IPS-15b (cell line): Measurements from ENCODE around the gene DHX16.
"Not testable (repeated sequence)": the region's sequence is repeated elsewhere in the genome, so short reads cannot be mapped to it uniquely, and the experiment has no call there.

ENCODE experiments used
- H3K27me3 ChIP-seq: one replicate; pipeline ENCODE4 v1.6.1; 2013; ENCODE audit warnings: low read length; ENCODE audit not compliant: control insufficient read depth, insufficient read depth
- H3K36me3 ChIP-seq: one replicate; pipeline ENCODE4 v1.6.1; 2013; ENCODE audit warnings: low read length; ENCODE audit not compliant: control insufficient read depth, insufficient read depth
- H3K4me1 ChIP-seq: one replicate; pipeline ENCODE4 v1.6.1; 2013; ENCODE audit warnings: mild to moderate bottlenecking, low read length; ENCODE audit not compliant: control insufficient read depth, insufficient read depth
- H3K4me3 ChIP-seq: one replicate; pipeline ENCODE4 v1.5.1; 2013; ENCODE audit warnings: low read depth, low read length
- H3K9ac ChIP-seq: one replicate; pipeline ENCODE4 v1.6.1; 2013; ENCODE audit warnings: low read depth, mild to moderate bottlenecking, low read length
- H3K9me3 ChIP-seq: one replicate; pipeline ENCODE4 v1.6.1; 2013; ENCODE audit warnings: mild to moderate bottlenecking, low read length; ENCODE audit not compliant: control insufficient read depth, insufficient read depth

The DHX16 gene

DNA sequence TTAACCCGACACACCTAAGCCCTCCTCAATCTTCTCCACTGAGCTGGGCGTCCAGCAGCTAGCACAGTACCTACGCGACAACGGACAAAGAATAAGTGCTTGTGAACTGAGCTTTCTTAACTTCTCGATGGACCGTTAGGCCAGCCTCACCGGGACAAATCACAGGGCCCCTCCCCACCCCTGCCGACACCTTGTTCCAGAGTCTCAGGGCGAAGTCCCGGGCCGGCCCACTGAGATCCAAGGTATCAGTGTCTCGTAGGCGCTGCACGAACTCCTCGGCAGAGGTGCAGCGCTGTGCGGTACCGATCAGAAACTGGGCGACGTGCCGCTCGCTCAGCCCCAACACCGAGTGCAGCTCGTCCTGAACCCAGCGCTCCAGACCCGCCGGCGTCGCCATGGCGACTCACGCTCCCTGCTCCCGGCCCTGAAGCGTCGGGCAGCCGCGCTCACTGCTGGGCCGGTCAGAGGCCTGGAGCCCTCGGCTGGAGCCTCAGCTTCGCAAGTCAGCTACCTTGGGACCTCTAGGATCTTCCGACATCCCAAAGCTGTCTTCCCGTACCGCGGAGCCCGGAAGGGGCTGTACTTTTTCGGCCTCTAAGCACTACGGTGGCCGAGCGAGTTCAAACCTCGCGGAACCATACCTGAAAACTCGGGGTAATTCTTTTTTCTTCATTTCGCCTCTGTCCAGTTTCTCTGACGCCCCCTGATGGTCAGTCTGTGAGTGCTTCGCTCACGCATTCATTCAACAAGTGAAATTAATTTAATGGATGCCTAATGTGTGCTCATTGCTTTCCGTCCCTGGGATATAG, at the start of gene DHX16:
Gene DHX16 (minus strand): TSS at position 562 of the 809 bp plus-strand sequence. CDS start 165 bp downstream, at position 397.
- Histone ChIP-seq H3K4me3 (peak within 1 kb of the TSS; percentile 95), H3K9ac (peak within 1 kb of the TSS; percentile 66), H3K4me1 (no peaks in the 10 kb centered on the region), H3K27me3 (no peaks in the 10 kb centered on the region), H3K9me3 (no peaks in the 10 kb centered on the region), H3K36me3 (peaks cover 15% of the 10 kb centered on the region)

DNA sequence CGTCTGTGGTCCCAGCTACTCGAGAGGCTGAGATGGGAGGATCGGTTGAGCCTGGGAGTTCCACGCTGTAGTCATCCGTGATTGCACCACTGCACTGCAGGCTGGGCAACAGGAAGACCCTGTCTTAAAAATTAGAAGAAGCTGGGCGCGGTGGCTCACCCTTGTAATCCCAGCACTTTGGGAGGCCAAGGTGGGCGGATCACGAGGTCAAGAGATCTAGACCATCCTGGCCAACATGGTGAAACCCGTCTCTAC, 49.1 kb upstream of the DHX16 start:
- Histone ChIP-seq H3K36me3 (peaks cover 36% of the 10 kb centered on the region), H3K4me3 (peak overlapping the region; percentile 97), H3K9ac (peak overlapping the region; percentile 97)
- not testable (repeated sequence) for H3K27me3 ChIP-seq, H3K4me1 ChIP-seq, H3K9me3 ChIP-seq

DNA sequence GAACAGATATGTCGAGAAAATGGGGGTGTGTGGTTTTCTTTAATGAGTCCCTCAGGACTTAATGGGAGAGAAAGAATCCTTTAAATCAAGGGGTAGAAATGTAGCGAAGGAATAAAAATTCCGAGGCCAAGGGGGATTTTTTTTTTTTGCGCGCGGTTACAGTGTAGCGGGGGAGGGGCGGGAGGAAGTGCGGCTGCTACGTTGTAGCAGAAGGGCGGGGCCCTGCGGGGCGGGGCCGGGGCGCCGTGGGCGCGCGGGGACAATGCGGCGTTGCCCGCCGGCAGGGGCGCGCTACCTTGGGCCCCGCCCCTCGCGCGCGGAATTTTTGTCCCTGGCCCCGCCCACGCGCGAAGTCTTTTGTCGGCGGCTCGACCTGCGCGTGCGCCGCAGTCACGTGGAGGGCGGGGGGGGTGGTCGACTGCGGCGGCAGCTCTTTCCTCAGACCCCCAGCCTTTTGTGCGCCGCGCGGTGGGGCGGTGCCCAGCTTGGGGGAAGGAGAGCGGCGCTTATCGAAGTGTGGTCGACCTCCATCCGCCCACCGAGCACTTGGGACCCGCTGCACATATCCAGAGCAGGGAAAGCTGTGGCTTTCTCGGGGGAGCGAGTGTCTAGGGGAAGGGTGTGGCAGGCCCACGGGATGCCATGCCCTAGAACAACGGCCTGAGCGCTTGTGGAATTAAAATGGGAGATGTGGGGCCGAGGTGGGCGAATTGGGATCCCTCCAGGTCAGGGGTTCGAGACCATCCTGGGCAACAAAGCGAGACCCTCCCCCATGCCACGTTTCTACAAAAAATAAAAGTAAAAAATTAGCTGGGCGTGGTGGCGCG, 48.6 kb upstream of the DHX16 start:
- Histone ChIP-seq H3K4me3 (peak overlapping the region; percentile 97), H3K4me1 (peaks cover 5% of the 10 kb centered on the region), H3K9ac (peak overlapping the region; percentile 99), H3K36me3 (peaks cover 36% of the 10 kb centered on the region), H3K9me3 (no peaks in the 10 kb centered on the region), H3K27me3 (no peaks in the 10 kb centered on the region)

DNA sequence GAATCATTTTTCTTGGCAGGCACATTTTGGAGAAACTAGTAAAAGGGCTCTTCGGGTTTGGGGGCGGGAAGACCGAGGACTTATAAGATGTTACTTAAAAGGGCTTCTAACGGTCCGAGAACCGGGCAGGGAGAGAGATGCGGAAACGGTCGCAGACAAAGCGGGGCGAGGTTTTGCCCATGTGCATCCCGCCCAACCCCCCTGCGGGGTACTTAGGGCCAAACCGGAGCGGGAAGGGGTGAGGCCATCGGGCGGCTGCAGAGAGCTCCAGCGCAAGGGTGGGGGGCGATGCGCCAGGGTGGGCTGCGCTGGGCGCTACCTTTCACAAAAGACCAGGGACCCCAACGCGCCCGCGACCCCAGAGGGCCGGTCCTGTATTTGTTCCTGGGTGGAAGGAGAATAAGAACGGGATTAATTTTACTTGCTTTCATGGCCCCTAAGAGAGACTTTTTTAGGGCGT, 48.0 kb upstream of the DHX16 start:
- Histone ChIP-seq H3K4me1 (peaks cover 5% of the 10 kb centered on the region), H3K4me3 (peak overlapping the region; percentile 93), H3K9me3 (no peaks in the 10 kb centered on the region), H3K9ac (peak overlapping the region; percentile 99), H3K36me3 (peaks cover 36% of the 10 kb centered on the region), H3K27me3 (no peaks in the 10 kb centered on the region)

DNA sequence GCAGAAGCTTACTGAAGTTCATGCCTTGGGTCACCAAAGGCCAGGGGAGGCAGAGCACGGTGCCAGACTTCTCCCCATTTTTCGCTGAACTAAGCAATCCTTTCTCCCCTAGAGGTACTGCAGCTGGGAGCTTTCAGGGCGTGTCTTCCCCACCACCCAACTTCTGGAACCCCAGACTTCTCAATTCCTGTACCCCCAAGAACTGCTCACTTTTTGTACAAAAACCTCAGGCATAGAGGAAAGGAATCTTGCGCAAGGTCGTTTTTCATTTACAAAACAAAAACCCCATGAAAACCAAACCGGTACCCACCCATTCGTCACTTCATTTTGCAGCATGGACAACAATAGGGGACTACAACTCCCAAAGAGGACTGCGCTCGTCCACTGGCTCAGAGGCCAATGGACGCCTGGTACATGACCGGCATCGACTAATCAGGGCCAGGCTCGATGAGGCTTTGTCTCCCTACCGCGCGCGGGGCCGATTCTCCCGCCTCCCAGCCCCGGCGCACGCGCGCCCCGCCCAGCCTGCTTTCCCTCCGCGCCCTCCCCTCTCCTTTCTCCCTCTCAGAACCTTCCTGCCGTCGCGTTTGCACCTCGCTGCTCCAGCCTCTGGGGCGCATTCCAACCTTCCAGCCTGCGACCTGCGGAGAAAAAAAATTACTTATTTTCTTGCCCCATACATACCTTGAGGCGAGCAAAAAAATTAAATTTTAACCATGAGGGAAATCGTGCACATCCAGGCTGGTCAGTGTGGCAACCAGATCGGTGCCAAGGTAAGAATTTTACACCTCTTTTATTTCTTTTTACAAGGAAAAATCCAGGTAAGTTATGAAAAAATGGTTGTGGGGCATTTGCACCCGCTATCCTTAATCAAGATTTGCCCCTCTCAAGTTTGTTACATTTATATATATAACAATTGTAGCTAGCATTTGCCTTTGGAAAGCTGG, 47.3 kb upstream of the DHX16 start, which contains the start of gene TUBB:
Gene TUBB (plus strand): TSS at position 562 of the 947 bp plus-strand sequence. CDS start 155 bp downstream, at position 717.
- H3K4me1 ChIP-seq, result peaks cover 5% of the 10 kb centered on the region
- H3K9me3 ChIP-seq, result no peaks in the 10 kb centered on the region

DNA sequence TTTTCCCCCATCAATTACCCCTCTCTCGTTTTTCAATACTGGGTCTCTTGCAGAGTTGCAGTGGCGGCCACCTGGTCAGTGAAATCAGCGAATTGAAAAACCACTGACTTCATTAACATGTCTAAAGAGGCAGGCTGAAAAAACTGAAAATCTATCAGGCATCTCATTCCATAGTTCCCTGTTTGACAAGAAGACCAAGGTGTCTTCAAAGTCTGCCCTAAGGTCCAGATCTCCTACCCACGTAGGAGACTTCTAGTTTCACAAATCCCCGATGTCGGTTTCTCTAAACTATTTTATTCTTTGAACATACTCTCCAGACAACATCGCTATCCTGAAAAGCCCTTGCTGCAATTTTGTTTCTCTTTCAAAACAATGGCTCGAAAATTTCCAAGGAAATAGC, 46.5 kb upstream of the DHX16 start:
- H3K4me3 ChIP-seq, result peak overlapping the region; percentile 71
- H3K9ac ChIP-seq, result peak overlapping the region; percentile 84
- no peaks in the 10 kb centered on the region for H3K27me3 ChIP-seq
- H3K9me3 ChIP-seq, result no peaks in the 10 kb centered on the region
- H3K4me1 ChIP-seq, result peaks cover 5% of the 10 kb centered on the region
- H3K36me3 ChIP-seq, result peaks cover 29% of the 10 kb centered on the region

More for the DNA sequence above, 47.3 kb upstream of the DHX16 start, which contains the start of gene TUBB:
- H3K27me3 ChIP-seq, result no peaks in the 10 kb centered on the region
- H3K36me3 ChIP-seq, result peaks cover 36% of the 10 kb centered on the region
- peak within 1 kb of the TSS; percentile 93 for H3K4me3 ChIP-seq
- peak within 1 kb of the TSS; percentile 99 for H3K9ac ChIP-seq

DNA sequence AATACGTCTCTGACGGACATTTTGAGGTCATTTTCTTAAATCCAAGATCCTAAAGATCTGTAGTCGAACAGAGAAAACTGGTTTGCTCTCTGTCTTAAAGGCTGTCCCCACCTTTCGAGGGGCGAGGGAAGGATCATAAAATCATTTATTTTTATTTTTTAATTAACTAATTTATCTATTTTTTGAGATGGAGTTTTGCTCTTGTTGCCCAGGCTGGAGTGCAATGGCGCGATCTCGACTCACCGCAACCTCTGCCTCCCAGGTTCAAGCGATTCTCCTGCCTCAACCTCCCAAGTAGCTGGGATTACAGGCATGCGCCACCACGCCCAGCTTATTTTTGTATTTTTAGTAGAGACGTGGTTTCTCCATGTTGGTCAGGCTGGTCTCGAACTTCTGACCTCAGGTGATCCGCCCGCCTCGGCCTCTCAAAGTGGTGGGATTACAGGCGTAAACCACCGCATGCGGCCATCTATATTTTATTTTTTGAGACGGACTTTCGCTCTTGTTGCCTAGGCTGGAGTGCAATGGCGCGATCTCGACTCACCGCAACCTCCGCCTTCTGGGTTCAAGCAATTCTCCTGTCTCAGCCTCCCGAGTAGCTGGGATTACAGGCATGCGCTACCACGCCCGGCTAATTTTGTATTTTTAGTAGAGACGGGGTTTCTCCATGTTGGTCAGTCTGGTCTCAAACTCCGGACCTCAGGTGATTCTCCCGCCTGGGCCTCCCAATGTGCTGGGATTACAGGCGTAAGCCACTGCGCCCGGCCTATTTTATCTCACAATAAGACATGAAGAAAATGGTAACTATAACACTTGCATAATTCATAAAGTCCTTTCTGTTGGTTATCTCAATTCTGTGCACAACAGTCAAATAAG, 45.3 kb upstream of the DHX16 start:
- Histone ChIP-seq H3K4me3 (peak overlapping the region; percentile 86), H3K9ac (peak overlapping the region; percentile 89), H3K36me3 (peaks cover 23% of the 10 kb centered on the region)
- not testable (repeated sequence) for H3K4me1 ChIP-seq, H3K9me3 ChIP-seq, H3K27me3 ChIP-seq

DNA sequence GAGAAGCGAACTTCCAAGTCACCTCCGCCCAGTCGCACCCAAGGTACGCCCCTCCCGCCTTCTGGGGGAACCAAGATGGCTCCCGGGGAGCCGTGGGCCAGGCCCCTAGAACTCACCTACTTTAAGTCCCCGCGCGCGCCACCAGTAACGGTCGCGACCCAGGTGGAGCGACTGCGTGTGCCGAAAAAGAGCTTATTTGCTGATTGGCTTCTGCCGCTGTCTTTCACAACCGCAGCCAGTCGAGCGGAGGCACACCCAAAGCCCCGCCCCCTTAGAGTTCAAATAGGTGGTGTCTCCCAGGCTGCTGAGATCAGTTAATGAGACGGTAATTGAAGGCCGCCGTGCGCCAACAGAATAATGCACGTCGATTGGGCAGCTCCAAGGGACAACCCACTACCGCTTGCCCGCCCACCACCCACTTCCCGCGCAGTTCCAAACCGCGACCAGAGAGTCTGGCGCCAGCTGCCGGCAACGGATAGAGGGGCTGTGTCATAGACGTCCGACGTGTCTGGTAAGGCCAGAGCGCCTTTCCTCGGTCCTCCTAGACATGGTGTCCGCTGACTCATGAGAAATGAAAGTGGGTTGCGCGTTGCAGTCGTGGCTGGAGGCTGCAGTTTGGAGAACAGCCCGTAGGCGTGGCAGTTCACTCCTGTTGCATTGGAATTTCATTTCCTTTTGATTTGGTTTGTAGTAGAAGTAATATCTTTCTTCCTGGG, 44.5 kb upstream of the DHX16 start, which contains the start of gene MDC1:
Gene MDC1 (minus strand): TSS at position 153 of the 716 bp plus-strand sequence. CDS start 2,106 bp downstream, outside the sequence.
- peak within 1 kb of the TSS; percentile 86 for H3K4me3 ChIP-seq
- no peaks in the 10 kb centered on the region for H3K27me3 ChIP-seq
- peaks cover 23% of the 10 kb centered on the region for H3K36me3 ChIP-seq
- peaks cover 2% of the 10 kb centered on the region for H3K4me1 ChIP-seq
- H3K9me3 ChIP-seq, result no peaks in the 10 kb centered on the region
- H3K9ac ChIP-seq, result peak within 1 kb of the TSS; percentile 89

DNA sequence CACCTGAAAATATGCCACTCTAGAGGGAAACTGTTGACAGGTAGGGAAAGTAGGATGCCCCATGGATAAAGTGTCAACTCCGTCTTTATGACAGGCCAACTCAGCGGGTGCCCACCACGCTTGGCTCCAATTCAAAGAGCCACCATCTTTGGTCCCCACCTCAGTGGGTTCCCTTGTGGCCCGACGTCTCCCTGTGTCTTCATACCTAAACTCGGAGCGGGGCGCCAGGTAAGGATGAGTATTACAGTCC, 44.0 kb upstream of the DHX16 start:
- peaks cover 23% of the 10 kb centered on the region for H3K36me3 ChIP-seq
- H3K9me3 ChIP-seq, result no peaks in the 10 kb centered on the region
- peaks cover 2% of the 10 kb centered on the region for H3K4me1 ChIP-seq
- no peaks in the 10 kb centered on the region for H3K27me3 ChIP-seq
- H3K4me3 ChIP-seq, result peak overlapping the region; percentile 86
- H3K9ac ChIP-seq, result peak overlapping the region; percentile 66

DNA sequence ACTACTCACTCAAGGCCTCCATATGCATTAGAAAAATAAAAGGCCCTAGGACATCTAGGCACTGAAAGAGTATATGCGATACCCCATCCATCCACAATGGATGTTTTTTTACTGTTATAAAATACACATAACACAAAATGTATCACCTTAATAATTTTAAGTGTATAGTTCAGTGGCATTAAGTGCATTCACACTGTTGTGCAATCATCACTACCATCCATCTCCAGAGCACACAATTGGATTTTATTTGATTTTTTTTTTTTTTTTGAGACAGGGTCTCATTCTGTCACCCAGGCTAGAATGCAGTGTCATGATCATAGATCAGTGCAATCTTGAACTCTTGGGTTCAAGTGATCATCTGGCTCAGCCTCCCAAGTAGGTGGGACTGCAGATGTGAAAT, 41.5 kb upstream of the DHX16 start:
- Histone ChIP-seq H3K36me3 (peaks cover 36% of the 10 kb centered on the region), H3K4me1 (peaks cover 2% of the 10 kb centered on the region)

More for the DNA sequence above, 41.5 kb upstream of the DHX16 start:
- Histone ChIP-seq H3K4me3 (no peak overlapping the region), H3K9ac (no peak overlapping the region), H3K9me3 (no peaks in the 10 kb centered on the region), H3K27me3 (no peaks in the 10 kb centered on the region)
